ENCODE data around the gene CCNL1.
"Not testable (repeated sequence)": the region's sequence is repeated elsewhere in the genome, so short reads cannot be mapped to it uniquely, and the experiment has no call there.

Gene CCNL1

GRCh38 chr3:157103280-157103679 is 56.7 kb downstream of the CCNL1 start:
- no peak for DNase-seq (ENCODE audit: low read depth in 2 of 2)

DNA sequence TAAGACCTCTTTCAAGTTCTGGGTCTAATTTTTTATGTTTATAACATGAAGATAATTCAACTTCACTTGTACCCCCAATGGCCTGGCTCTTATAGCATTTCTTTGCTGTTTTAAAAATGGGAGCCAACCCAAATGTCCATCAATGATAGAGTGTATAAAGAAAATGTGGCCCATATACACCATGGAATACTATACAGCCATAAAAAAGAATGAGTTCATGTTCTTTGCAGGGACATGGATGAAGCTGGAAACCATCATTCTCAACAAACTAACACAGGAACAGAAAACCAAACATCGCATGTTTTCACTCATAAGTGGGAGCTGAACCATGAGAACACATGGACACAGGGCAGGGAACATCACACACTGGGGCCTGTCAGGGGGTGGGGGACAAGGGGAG is 57.4 kb downstream of the CCNL1 start:
- DNase-seq (ENCODE audit: low read depth in 2 of 2), result not testable (repeated sequence)

GRCh38 chr3:157102098-157102497 is 57.8 kb downstream of the CCNL1 start:
- DNase-seq (ENCODE audit: low read depth in 2 of 2), result no peak

GRCh38 chr3:157101486-157101885 is 58.5 kb downstream of the CCNL1 start:
- DNase-seq (ENCODE audit: low read depth in 2 of 2), result no peak

GRCh38 chr3:157100608-157101396 is 59.1 kb downstream of the CCNL1 start:
- DNase-seq (ENCODE audit: low read depth in 2 of 2), result no peak

GRCh38 chr3:157100096-157100477 is 59.9 kb downstream of the CCNL1 start:
- no peak for DNase-seq (ENCODE audit: low read depth in 2 of 2)

- no peak for DNase-seq (ENCODE audit: low read depth in 2 of 2)
Measured at GRCh38 chr3:157099326-157100095, 60.4 kb downstream of the CCNL1 start.

DNA sequence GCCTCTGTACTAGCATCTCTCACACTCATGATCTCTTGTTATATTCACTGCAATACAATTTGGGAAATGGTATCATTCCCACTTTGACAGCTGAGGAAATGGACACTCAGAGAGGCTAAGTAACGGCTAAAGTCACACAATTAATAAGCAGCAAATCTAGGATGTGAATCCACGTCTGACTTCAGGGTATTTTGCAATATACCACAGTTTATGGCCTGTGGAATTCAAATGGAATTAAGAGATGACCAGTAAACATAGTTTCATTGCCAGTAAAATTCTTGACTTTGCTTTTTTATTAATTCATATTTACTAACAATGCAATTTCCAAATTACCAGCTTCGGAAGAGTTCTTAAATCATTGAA is 61.1 kb downstream of the CCNL1 start:
- DNase-seq (ENCODE audit: low read depth in 2 of 2), result no peak

DNA sequence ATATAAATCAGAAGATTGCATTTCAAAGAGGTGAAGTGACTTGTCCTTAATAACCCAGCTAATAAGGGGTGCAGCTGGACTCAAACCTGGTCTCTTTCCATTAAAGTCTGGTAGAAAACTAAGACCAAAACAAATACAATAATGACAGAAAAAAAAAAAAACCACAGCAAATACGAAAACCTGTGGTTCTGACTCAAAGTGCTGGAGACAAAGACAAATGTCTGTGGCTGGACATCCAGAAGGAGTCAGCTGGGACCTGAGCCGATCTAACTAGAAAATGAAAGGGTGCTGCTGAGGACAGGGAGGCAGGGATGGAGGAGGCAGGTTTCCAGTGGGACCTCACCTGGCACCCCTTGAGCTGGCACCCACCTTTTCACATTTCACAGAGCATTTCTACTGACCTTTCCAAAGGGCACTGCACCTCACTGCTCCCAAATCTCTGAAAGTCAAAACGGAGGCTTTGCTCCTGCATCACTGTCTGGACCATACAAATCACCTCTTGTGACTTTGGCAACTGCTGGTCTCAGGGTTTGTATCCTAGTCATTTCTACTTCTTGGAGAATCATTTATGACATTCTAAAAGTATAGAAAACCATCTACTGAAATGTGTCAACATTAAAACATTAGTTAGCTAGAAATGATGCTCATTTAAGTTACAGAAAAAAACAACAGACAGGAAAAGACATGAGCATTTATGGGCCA is 61.7 kb downstream of the CCNL1 start:
- DNase-seq (ENCODE audit: low read depth in 2 of 2), result no peak
